AG04450 (cell line): ENCODE data around the gene CKS2. TPM values are rescaled to one million over a fixed set of nuclear protein-coding genes. Genes with fewer than 3 reads are reported as not detected.

Source experiments
- CTCF ChIA-PET: fragments of 300-600, 350-600 bp; formaldehyde crosslinking; extraction: SDS; loops from one replicate; lab custom pipeline; 2022; ENCODE audit warnings: antibody characterized with exemption, inconsistent platforms; lab: Charles Lee
- POLR2A ChIA-PET: fragments of 350-600 bp; formaldehyde crosslinking; extraction: SDS; loops from one replicate; lab custom pipeline; 2021; ENCODE audit warnings: antibody characterized with exemption, inconsistent platforms; lab: Yijun Ruan, JAX
- DNase-seq: peaks from one replicate; pipeline ENCODE4 v3.0.0-alpha.2; 2011; ENCODE audit warnings: low read depth, low spot score
- H3K27ac ChIP-seq: one replicate; pipeline ENCODE4 v1.5.1; 2012; ENCODE audit warnings: low read depth, low read length, control low read depth
- H3K27me3 ChIP-seq: one replicate; pipeline ENCODE4 v1.6.0; 2012; ENCODE audit warnings: low read length; ENCODE audit not compliant: control insufficient read depth, insufficient read depth
- H3K4me3 ChIP-seq: 2 replicates; pipeline ENCODE4 v1.5.1; 2011; ENCODE audit warnings: mild to moderate bottlenecking, low read depth, low read length, control low read depth
- H3K9me3 ChIP-seq: 2 replicates; pipeline ENCODE4 v1.5.1; 2012; ENCODE audit warnings: low read length; ENCODE audit not compliant: control insufficient read depth, insufficient read depth
- polyA plus RNA-seq: library from polyadenylated mRNA; depleted of rRNA; stranded (reverse); fragments of >200 nt; gene quantifications from 2 replicates; pipeline ENCODE4 v1.2.3, GENCODE V29; 2011
- TF ChIP-seq, protein P1 (sequence below): IDR thresholded peaks from 2 replicates; pipeline ENCODE4 v1.5.1; 2011; ENCODE audit warnings: low read depth, low read length, control low read depth, inconsistent platforms

The CKS2 gene
- polyA plus RNA-seq, 1 experiment, result 137 TPM

DNA sequence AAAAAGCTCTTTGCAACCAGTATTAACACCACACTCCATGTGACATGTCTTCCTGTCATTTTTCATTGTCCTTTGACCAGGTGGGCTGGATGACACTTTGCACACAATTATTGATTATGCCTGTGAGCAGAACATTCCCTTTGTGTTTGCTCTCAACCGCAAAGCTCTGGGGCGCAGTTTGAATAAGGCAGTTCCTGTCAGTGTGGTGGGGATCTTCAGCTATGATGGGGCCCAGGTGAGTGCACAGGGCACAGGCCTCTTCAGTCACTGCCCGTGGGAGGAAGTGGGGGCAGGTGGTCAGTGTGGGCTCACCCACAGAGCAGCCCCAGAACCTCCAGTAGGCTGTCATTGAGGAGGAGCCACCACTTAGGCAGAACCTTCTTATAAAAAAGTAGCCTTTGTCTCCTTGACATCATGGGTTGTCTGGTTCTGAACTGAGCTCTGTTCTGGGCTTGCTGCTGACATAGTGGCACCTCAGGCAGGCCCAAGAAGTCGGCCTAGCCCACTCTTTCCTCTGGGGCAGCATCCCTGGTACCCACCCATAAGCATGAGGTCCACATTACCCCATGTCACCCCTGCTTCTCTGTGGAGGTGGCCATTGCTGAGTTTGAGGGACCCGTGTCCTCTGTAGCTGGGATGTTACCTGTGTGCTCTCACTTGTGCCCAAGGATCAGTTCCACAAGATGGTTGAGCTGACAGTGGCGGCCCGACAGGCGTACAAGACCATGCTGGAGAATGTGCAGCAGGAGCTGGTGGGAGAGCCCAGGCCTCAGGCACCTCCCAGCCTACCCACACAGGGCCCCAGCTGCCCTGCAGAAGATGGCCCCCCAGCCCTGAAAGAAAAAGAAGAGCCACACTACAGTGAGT is 46.6 kb downstream of the CKS2 start:
- H3K27ac ChIP-seq, result no peak overlapping the region
- no peaks in the 10 kb centered on the region for H3K27me3 ChIP-seq
- H3K4me3 ChIP-seq, result no peak overlapping the region
- DNase-seq, result no peak
- H3K9me3 ChIP-seq, result no peaks in the 10 kb centered on the region
- ChIA-PET CTCF (interaction anchor here (2.7 kb wide), 1 partner anchor 191 kb away, joined by 20 read pairs; no protein-coding TSS in a partner anchor), POLR2A (no interaction called here)
- TF ChIP-seq, protein P1, sequence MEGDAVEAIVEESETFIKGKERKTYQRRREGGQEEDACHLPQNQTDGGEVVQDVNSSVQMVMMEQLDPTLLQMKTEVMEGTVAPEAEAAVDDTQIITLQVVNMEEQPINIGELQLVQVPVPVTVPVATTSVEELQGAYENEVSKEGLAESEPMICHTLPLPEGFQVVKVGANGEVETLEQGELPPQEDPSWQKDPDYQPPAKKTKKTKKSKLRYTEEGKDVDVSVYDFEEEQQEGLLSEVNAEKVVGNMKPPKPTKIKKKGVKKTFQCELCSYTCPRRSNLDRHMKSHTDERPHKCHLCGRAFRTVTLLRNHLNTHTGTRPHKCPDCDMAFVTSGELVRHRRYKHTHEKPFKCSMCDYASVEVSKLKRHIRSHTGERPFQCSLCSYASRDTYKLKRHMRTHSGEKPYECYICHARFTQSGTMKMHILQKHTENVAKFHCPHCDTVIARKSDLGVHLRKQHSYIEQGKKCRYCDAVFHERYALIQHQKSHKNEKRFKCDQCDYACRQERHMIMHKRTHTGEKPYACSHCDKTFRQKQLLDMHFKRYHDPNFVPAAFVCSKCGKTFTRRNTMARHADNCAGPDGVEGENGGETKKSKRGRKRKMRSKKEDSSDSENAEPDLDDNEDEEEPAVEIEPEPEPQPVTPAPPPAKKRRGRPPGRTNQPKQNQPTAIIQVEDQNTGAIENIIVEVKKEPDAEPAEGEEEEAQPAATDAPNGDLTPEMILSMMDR, result no peak

DNA sequence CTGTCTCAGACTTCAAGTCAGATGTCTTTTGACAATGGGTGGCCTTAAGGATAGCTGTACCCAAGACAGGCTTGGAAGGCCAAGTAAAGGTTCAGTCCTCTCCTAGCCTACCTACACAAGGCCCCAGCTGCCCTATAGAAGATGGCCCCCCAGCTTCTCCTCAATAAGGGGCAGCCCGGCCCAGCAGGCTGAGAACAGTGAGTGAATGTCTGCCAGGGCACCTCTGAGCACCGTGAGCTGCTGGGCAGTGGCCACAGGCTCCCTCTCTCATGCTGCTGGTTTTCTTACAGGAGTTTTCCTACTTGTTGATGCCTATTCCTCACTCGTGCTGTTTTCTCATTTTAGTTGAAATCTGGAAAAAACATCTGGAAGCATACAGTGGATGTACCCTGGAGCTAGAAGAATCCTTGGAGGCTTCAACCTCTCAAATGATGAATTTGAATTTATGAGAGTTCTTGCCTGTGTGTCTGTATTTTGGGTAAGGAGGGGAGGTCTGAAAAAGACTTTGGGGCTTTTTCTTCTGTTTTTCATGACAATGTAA is 47.5 kb downstream of the CKS2 start:
- CTCF ChIA-PET, result interaction anchor here (0.6 to 2.7 kb wide), 2 partner anchors 191 to 950 kb away, joined by 3 to 20 read pairs; no protein-coding TSS in a partner anchor
- DNase-seq, result no peak
- POLR2A ChIA-PET, result no interaction called here
- H3K9me3 ChIP-seq, result no peaks in the 10 kb centered on the region
- TF ChIP-seq, protein P1, result no peak
- H3K4me3 ChIP-seq, result no peak overlapping the region
- H3K27ac ChIP-seq, result no peak overlapping the region
- H3K27me3 ChIP-seq, result no peaks in the 10 kb centered on the region

DNA sequence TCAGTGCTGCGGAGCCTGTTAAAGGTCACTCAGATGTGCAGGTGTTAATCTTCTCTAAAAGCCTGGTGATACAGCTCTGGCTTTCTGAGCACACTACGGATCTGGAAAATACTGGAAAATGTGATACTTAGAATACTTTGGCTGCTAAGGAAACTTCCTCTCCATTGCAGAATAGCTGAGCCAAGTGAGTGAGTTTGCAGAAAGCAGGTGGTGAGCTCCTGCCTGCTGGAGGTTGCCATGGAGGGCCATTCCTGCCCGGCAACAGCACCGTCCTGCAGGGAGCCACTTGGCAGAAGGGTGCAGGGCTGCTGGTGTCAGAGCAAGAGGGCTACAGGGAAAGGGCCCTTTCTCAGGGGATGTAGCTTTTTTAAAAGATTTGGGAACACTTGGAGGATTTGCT is 48.0 kb downstream of the CKS2 start:
- DNase-seq, result no peak
- POLR2A ChIA-PET, result no interaction called here
- CTCF ChIA-PET, result interaction anchor here (0.6 to 2.7 kb wide), 2 partner anchors 190 to 951 kb away, joined by 3 to 20 read pairs; no protein-coding TSS in a partner anchor
- TF ChIP-seq, protein P1, result no peak
- no peak overlapping the region for H3K27ac ChIP-seq
- no peaks in the 10 kb centered on the region for H3K27me3 ChIP-seq
- no peaks in the 10 kb centered on the region for H3K9me3 ChIP-seq
- H3K4me3 ChIP-seq, result no peak overlapping the region

DNA sequence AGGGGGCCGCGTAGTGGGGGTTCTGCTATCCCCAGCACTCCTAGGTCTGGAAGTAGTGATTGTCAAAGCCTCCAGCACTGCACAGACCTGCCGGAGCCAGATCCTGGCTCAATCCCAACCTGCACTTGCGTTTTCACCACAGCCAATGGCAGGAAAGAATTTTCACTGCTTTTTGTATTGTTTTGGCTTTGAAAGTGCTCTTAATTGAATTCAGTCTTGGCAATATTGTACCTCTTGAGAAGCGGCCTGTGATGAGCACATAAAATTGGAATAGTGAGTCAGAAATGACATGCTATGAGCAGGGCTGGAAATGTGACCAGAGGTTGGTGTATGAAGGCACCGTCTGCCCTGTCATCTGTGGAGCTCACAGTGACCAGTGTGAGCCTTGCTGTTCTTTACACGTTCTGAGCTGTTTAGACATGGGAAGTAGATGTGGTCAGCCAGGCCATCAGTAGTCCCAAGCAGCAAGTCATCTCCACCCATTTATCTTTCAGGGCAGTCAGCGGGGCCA is 48.8 kb downstream of the CKS2 start:
- POLR2A ChIA-PET, result no interaction called here
- DNase-seq, result no peak

More for the DNA sequence above, 48.8 kb downstream of the CKS2 start:
- CTCF ChIA-PET, result interaction anchor here (1.2 kb wide), 1 partner anchor 190 kb away, joined by 5 read pairs; no protein-coding TSS in a partner anchor
- Histone ChIP-seq H3K4me3 (no peak overlapping the region), H3K9me3 (no peaks in the 10 kb centered on the region), H3K27ac (no peak overlapping the region), H3K27me3 (no peaks in the 10 kb centered on the region)
- TF ChIP-seq, protein P1, result no peak
